SH-SY5Y (cell line): ENCODE measurements around the gene NPTXR.

Experiments used
- GATA2 ChIP-seq: IDR thresholded peaks from 2 replicates; pipeline ENCODE4 v1.6.1; 2011; ENCODE audit warnings: mild to moderate bottlenecking, low read depth, low read length
- GATA3 ChIP-seq: IDR thresholded peaks from 2 replicates; pipeline ENCODE4 v1.6.1; 2011; ENCODE audit warnings: low read depth, mild to moderate bottlenecking, low read length, moderate library complexity

GRCh38 chr22:38802671-38803121 lies 41.1 kb downstream of the NPTXR start:
- TF ChIP-seq GATA2 (no peak), GATA3 (no peak)
